Bronchus fibroblast of lung (primary cell): ENCODE data around the gene MT1B. TPM values are rescaled to one million over a fixed set of nuclear protein-coding genes. Genes with fewer than 3 reads are reported as not detected.

Experiments
- total RNA-seq: library from RNA; depleted of rRNA; stranded (reverse); fragments of >200 nt; gene quantifications from 2 replicates; pipeline ENCODE4 v1.2.3, GENCODE V29; 2015

MT1B gene
- not detected in 2 replicates for total RNA-seq

GRCh38 chr16:56651586-56651985, at the start of gene MT1B:
TSS of gene MT1B (plus strand) at chr16:56651886. CDS start at chr16:56651954, 68 bp downstream.

GRCh38 chr16:56608043-56608875, 43.4 kb upstream of the MT1B start, which contains the start of gene MT2A:
TSS of gene MT2A (plus strand) at chr16:56608584. CDS start at chr16:56608656, 72 bp downstream.

GRCh38 chr16:56625140-56625942, 26.3 kb upstream of the MT1B start, which contains the start of gene MT1E:
TSS of gene MT1E (plus strand) at chr16:56625781. CDS start at chr16:56625852, 71 bp downstream.

GRCh38 chr16:56632156-56632847, 19.4 kb upstream of the MT1B start, which contains the start of gene MT1M:
TSS of gene MT1M (plus strand) at chr16:56632659. CDS start at chr16:56632732, 73 bp downstream.

GRCh38 chr16:56637814-56638750, 13.6 kb upstream of the MT1B start, which contains the start of gene MT1A:
TSS of gene MT1A (plus strand) at chr16:56638666. CDS start at chr16:56638739, 73 bp downstream.

GRCh38 chr16:56657555-56658326, 6.1 kb downstream of the MT1B start, which contains the start of gene MT1F:
TSS of gene MT1F (plus strand) at chr16:56657959. CDS start at chr16:56658059, 100 bp downstream.

GRCh38 chr16:56667581-56668571, 16.2 kb downstream of the MT1B start, which contains the start of gene MT1G:
TSS of gene MT1G (minus strand) at chr16:56668065. CDS start at chr16:56667993, 72 bp downstream.

GRCh38 chr16:56669005-56669839, 17.5 kb downstream of the MT1B start, which contains the start of gene MT1H:
TSS of gene MT1H (plus strand) at chr16:56669814. CDS start at chr16:56669885, 71 bp downstream.

GRCh38 chr16:56681939-56682702, 30.4 kb downstream of the MT1B start, which contains the start of gene MT1X:
TSS of gene MT1X (plus strand) at chr16:56682470. CDS start at chr16:56682541, 71 bp downstream.

Other genes starting within 250 kb of the MT1B start
- gene AMFR, start 226.3 kb upstream of the MT1B start, total RNA-seq: 98.6 and 104 TPM in 2 replicates
- gene NUDT21, start 200.6 kb upstream of the MT1B start, total RNA-seq: 52.3 and 58.8 TPM in 2 replicates
- gene OGFOD1, start 200.3 kb upstream of the MT1B start, total RNA-seq: 31.8 and 37.2 TPM in 2 replicates
- 29.9 and 31.2 TPM in 2 replicates for gene BBS2, start 131.9 kb upstream of the MT1B start, total RNA-seq
- not detected in 2 replicates for gene MT4, start 86.8 kb upstream of the MT1B start, total RNA-seq
- not detected in 2 replicates for gene MT3, start 62.4 kb upstream of the MT1B start, total RNA-seq
- gene MT2A, start 43.3 kb upstream of the MT1B start, total RNA-seq: 613 and 722 TPM in 2 replicates
- 213 TPM in 2 replicates for gene MT1E, start 26.1 kb upstream of the MT1B start, total RNA-seq
- 2.8 and 3.0 TPM in 2 replicates for gene MT1M, start 19.2 kb upstream of the MT1B start, total RNA-seq
- gene MT1A, start 13.2 kb upstream of the MT1B start, total RNA-seq: 23.9 and 27.7 TPM in 2 replicates
- gene MT1F, start 6.1 kb downstream of the MT1B start, total RNA-seq: 0.15 TPM in 1 of 2 replicates, not detected in the other
- gene MT1G, start 16.2 kb downstream of the MT1B start, total RNA-seq: 1.6 TPM in 1 of 2 replicates, not detected in the other
- not detected in 2 replicates for gene MT1H, start 17.9 kb downstream of the MT1B start, total RNA-seq
- gene MT1X, start 30.6 kb downstream of the MT1B start, total RNA-seq: 30.9 and 62.4 TPM in 2 replicates
- 73.3 and 81.0 TPM in 2 replicates for gene NUP93, start 78.2 kb downstream of the MT1B start, total RNA-seq
- gene SLC12A3, start 213.3 kb downstream of the MT1B start, total RNA-seq: not detected in 2 replicates